Skin of body (tissue), 2 donors: Measurements from ENCODE around the gene YIPF2. TPM values are rescaled to one million over a fixed set of nuclear protein-coding genes. Genes with fewer than 3 reads are reported as not detected.
"Not testable (repeated sequence)": the region's sequence is repeated elsewhere in the genome, so short reads cannot be mapped to it uniquely, and the experiment has no call there.

Source experiments
- DNase-seq: peaks from one replicate; lab custom pipeline; 2025; lab: John Stamatoyannopoulos, UW
- total RNA-seq: library from RNA; depleted of rRNA; stranded (reverse); fragments of >200 nt; gene quantifications from one replicate; pipeline ENCODE4 v1.2.3, GENCODE V29; 2014

YIPF2 gene
- total RNA-seq, result 30.9 TPM

DNA sequence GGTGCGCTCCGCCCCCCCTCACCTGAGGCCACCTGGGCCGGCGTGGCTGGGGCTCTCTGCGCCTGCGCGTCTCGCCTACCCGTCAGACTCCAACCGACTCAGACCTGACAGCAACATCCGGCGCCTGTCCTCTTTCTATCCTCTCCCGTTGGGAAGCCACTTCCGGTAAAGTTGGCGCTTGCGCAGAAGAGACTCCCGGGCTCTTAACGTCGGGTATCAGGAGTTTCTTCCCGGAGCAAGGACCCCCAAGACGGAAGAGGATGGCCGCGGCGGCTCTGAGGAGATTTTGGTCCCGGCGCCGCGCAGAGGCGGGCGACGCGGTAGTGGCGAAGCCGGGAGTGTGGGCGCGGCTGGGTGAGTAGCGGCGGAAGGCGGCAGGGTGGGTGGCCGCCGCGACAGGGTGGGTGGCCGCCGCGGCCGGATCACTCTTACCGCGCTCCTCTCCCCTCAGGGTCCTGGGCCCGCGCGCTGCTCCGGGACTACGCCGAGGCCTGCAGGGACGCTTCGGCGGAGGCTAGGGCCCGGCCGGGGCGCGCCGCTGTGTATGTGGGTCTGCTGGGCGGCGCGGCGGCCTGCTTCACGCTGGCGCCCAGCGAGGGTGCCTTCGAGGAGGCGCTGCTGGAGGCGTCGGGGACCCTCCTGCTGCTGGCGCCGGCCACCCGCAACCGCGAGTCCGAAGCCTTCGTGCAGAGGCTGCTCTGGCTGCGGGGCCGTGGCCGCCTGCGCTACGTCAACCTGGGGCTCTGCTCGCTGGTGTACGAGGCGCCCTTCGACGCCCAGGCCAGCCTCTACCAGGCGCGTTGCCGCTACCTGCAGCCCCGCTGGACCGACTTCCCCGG is at the start of gene YIPF2, which contains the start of gene TIMM29:
Gene YIPF2, minus strand, starts transcription at position 77 of the 839 bp plus-strand sequence. CDS start 229 bp downstream, outside the sequence.
Gene TIMM29, plus strand, starts transcription at position 249 of the 839 bp plus-strand sequence. Its CDS starts 12 bp downstream, at position 261.
- peak; percentile 97 for DNase-seq

DNA sequence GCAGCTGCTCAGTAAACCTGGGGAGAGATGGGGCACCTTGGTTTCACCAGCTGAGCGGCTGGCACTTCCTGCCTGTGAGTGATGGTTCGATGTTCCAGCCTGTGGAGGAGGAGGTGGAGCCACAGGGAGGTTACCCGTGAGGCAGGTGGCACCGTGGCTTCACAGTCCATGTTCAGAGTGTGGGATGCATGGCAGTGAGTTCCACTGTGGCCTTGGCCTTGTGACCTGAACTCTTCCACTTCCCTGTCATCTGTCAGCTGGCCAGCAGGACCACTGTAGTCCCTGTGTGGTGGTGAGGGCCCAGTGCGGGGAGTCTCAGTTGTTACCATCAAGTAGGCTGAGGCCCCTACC is 49.3 kb upstream of the YIPF2 start:
- DNase-seq, result no peak

DNA sequence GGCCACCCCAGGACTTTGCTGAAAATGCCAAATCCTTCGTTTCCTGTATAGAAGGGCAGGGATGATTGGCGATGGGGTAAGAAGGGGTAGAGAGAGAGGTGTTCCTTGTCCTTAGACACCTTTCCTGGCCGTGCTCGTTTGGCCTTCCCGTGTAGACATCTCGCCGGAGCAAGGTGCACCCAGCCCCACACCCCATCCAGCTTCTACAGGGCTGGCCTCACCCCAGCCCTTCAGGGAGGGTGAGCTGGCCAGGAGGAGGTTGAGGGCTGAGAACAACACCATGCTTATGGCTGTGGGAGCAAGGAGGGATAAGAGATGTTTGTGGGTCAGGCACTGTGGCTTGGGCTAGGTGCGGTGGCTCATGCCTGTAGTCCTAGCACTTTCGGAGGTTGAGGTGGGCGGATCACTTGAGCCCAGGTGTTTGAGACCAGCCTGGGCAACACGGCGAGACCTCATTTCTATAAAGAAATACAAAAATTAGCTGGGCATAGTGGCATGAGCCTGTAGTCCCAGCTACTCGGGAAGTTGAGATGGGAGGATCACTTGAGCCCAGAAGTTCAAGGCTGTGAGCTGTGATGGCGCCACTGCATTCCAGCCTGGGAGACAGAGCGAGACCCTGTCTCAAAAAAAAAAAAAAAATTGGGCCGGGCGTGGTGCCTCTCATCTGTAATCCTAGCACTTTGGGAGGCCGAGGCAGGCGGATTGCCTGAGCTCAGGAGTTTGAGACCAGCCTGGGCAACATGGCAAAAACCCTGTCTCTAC is 47.9 kb upstream of the YIPF2 start:
- no peak for DNase-seq

DNA sequence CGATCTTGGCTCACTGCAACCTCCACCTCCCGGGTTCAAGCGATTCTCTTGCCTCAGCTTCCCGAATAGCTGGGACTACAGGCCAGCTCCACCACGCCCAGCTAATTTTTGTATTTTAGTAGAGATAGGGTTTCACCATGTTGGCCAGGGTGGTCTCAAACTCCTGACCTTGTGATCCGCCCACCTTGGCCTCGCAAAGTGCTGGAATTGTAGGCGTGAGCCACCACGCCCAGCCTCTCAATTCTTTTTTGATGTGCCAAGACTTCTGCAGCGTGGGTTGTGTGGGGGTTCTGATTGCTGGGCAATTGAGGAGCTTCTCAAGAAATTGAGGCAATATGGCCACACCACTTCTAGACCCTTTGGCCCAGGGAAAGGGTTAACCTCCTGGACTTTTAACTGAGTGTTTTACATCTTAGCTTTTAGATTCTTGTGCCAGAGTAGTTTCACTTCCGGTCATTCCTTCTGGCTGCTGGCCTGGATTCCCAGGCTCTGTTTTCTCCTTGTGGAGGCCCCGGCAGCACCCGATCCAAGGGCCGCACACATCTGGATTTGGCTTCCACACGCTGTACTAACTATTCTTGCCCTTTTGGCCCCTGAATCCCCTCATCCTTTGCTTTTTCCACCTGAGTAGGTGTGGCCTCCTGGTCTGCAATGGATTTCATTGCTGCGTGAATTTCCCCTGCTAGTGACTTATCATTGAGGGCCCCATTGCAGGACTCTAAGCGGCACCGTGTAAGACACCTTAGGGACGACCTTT is 47.1 kb upstream of the YIPF2 start:
- DNase-seq, result peak; percentile 31

DNA sequence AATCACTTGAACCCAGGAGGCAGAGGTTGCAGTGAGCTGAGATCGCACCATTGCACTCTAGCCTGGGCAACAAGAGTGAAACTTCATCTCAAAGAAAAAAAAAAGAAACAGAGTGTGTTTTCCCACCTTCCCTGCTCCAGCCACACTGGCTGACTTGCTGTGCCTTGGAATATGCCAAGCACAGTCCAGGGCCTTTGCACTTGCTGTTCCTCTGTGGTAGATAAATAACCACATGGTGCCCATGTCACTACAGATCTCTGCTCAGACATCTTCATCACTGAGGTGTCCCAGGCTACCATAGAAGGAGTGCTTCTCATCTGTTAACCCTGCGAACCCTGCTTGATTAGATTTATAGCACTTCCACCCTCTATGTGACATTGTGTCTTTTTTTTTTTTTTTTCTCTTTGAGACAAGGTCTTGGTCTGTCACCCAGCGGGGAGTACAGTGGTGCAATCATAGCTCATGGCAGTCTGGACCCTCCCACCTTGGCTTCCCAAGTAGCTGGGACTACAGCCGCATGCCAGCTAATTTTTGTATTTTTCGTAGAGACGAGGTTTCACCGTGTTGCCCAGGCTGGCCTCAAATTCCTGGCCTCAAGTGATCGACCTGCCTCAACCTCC is 42.8 kb upstream of the YIPF2 start:
- DNase-seq, result no peak

DNA sequence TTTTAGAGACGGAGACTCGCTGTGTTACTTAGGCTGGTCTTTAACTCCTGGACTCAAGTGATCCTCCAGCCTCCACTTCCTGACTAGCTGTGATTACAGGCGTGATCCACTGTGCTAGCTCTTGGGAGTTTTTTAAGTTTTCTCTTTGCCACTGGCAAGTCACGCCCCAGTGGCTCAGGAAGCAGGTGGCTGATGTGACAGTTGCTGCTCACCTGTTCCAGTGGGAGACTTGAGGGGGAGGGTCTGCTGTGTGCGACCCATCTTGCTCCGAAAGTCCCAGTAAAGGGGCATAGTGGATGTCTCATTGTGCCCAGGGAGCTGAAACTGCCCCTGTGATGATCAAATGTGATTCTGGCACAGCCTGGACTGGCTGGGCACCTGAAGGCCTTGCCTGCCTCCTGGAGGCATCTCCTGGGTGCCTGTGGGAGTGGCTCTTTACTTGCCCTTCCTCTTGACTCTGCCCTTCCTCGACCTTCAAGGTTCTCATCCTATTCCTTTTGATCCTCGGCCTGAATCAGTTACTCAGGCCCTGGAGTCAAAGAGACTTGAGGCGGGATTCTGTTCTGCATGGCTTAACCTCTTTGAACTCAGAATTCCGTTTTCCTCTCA is 40.2 kb upstream of the YIPF2 start:
- no peak for DNase-seq

DNA sequence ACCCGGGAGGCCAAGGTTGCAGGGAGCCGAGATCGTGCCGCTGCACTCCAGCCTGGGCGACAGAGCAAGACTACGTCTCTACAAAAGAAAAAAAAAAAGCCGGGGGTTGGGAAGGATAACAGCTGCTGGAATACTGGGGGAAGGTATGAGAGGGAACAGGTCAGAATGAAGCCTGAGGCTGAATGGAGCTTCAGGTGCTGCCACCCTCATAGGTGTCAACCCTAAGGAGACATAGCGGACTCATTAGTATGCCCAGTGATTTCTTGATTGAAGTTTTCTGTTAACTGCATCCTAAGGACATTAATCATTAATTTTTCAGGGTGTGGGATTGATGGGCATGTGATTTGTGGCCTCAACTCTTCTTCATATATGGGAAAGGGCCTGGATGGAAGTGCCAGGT is 38.4 kb upstream of the YIPF2 start:
- no peak for DNase-seq

DNA sequence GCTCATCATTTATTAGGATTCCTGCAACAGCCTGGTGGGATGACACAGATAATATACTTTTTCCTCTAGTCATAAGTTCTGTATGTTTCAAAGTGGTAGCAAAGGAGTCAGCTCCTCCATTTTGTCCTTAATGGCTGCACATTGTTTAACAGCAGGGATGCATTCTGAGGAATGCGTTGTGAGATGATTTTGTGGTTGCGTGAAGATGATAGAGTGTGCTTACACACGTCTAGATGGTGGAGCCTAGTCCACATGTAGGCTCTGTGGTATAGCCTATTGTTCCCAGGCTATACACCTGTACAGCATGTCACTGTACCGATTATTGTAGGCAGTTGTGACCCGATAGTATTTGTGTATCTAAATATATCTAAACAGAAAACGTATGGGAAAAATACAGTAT is 37.0 kb upstream of the YIPF2 start:
- DNase-seq, result no peak

DNA sequence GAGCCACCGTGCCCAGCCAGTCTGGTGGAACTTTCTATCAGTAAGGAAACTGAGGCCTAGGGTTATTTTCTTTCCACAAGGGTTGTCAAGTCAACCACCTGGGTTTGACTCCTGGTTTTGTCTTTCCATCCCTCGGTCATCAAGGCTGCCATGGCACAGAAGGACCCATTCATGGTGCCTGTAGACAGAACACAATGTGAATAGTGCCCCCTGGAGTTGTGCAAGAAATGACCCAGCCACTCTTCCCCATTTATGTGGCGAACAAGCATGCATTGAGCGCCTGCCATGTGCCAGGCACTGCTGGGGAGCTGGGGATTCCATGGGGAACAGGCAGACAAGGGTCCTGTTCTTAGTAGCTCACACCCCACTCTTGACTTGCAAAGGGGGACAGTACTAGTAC is 36.5 kb upstream of the YIPF2 start:
- no peak for DNase-seq

DNA sequence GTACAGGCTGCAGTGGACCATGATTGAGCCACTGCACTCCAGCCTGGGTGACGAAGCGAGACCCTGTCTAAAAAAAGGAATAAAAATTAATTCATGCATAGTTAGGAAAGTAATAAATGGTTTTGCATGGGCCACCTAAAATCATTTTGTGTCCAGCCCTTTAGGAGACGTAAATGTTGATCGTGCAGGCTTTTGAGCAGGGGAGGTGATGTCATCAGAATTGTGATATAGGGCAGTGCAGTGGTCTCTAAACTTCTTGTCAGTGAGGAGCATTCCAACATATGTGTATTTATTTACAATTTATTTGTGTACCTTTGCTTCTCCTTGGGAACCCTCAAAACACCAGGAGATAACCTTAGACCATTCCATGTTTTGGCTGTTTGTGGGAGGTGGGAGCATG is 35.4 kb upstream of the YIPF2 start:
- DNase-seq, result no peak

DNA sequence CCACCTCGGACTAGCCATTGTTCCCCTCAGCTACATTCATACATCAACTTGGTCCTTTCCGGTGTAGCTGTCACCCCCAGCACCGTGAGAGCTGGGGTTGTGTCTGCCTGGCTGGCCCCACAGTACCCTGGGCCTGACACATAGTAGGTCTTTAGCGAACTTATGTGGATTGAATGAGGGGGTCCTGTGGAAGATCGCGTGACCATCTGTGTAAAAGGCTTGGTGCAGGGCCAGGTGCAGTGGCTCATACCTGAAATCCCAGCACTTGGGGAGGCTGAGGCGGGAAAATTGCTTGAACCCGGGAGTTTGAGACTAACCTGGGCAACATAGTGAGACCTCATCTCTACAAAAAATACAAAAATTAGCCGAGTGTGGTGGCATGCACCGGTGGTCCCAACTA is 34.4 kb upstream of the YIPF2 start:
- no peak for DNase-seq

DNA sequence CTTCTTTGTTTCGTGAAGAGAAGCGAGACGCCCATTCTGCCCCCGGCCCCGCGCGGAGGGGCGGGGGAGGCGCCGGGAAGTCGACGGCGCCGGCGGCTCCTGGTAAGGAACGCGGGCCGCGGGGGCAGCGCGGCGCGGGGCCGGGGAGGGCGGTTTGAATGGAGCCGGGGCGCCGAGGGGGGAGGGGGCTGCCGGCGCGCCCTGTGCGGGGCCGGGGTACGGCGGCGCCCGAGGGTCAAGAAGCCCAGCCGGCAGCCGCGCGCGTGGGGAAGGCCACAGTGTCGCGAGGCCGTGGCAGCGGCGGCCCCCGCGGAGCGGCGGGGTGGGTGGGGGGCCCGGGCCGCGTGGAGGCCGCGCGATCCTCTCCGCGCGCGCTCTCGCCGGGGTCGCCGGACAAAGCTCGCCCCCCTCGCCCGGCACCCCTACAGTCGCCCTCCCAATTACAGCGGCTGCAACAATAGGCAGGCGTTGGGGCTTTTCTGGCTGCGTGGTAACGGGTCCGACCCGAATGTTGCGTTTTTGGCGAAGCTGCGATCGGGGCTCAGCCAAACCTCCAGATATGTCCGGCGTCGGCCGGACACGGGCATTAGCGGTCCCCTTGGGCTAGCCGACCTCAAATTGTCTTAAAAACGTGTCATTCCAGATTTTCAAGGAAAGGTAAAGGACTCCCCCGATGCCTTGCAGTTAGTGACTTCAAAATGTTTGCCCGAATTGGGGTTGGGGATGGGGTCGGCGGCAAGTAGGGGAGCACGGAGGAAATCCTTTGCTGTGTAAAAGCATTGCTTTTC is 32.8 kb upstream of the YIPF2 start:
- peak; percentile 59 for DNase-seq

DNA sequence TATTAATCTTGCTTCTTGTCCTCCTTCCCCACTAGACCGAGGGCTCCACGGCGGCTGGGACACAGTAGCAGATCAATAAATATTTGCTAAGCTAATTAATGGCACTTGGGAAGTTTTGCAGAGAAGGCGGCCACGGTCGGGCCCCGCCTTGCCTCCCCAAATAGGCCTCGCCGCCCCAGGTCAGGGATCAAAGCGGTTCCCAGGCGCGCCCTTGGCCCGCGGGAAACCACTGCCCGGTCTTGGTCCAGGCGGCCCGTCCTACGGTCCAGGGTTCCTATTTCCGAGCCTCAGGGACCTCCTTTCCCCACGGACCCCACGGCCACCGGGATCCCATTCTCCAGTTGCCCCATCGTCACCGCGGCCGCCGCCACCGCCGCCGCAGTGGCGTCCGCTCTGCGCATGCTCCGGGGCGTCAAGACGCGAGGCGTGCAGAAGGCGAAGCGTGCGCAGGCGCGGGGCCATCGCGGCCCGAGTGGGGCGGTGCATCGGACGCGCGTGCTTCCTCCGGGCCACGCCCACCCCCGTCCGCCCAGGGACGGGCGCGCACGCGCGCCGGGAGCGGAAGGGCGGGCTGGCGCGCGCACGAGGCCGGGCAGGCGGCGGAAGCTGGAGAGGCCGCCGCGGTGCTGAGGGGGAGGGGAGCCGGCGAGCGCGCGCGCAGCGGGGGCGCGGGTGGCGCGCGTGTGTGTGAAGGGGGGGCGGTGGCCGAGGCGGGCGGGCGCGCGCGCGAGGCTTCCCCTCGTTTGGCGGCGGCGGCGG is 32.1 kb upstream of the YIPF2 start, which contains the start of gene SMARCA4:
Gene SMARCA4, plus strand, starts transcription at position 717 of the 759 bp plus-strand sequence. CDS start 23,122 bp downstream, outside the sequence.
- peak; percentile 98 for DNase-seq

DNA sequence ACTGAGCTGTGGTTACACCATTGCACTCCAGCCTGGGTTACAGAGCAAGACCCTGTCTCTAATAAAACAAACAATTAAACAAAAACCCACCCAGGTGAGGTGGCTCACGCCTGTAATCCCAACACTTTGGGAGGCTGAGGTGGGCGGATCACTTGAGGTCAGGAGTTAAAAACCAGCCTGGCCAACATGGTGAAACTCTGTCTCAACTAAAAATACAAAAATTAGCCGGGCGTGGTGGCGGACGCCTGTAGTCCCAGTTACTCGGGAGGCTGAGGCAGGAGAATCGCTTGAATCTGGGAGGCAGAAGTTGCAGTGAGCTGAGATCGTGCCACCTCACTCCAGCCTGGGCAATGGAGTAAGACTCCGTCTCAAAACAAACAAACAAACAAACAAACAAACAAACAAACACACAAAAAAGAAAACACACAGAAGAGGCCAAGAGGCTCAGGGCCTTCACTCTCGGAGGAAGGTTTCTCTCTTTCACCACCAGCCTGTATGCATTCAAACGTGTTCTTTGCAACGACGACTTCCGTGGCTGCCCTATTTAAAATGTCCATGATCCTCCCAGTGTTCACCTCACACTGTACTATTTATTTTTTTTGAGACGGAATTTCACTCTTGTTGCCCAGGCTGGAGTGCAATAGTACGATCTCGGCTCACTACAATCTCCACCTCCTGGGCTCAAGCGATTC is 31.0 kb upstream of the YIPF2 start:
- DNase-seq, result not testable (repeated sequence)

DNA sequence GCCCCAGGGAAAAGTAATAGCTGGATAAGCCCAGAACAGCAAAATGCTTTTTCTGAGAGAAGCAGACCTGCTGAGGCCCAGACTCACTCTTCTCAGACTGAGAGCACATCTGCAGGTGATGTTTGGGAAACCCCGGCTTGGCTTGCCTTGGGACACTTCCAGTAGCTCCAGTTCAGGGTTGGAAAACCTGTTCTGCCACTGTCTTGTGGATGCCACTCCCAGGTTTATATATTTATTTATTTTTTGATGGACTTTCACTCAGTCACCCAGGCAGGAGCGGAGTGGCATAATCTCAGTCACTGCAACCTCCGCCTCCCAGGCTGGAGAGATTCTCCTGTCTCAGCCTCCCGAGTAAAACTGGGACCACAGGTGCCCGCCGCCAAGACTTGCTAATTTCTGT is 24.4 kb upstream of the YIPF2 start:
- no peak for DNase-seq

DNA sequence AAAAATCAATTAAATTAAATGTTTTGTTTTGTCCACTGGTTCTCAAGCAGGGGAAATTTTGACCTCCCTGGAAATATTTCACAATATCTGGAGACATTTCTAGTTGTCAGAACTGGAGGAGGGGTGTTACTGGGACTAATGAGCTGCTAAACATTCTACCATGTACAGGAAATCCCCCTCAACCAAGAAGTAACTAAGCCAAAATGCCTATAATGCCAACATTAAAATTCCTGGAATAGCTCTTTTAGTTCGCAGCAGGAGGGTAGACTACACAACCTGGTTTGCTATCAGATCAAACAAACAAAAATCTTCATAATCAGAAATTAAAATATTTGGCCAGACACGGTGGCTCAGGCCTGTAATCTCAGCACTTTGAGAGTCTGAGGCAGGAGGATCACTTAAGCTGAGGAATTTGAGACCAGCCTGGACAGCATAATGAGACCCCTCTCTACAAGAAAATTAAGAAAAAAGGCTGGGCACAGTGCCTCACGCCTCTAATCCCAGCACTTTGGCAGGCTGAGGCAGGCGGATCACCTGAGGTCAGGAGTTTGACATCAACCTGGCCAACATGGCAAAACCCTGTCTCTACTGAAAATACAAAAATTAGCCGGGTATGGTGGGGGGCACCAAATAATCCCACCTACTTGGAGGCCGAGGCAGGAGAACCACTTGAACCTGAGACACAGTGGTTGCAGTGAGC is 18.7 kb upstream of the YIPF2 start:
- DNase-seq, result no peak

DNA sequence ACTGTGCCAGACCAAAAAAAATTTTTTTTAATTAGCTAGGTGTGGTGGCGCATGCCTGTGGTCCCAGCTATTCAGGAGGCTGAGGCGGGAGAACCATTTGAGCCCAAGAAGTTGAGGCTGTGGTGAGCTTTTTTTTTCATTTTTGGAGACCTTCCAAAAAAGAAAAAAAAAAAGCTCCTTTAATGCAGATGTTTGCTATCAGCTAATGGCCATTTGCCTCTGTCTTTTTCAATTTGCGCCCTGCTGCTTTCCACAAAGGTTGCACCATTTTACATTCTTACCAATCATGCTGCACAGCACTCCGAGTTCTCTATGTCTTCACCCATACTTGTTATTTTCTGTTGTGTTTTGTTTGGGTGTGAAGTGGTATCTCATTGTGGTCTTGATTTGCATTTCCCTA is 16.8 kb upstream of the YIPF2 start:
- no peak for DNase-seq

DNA sequence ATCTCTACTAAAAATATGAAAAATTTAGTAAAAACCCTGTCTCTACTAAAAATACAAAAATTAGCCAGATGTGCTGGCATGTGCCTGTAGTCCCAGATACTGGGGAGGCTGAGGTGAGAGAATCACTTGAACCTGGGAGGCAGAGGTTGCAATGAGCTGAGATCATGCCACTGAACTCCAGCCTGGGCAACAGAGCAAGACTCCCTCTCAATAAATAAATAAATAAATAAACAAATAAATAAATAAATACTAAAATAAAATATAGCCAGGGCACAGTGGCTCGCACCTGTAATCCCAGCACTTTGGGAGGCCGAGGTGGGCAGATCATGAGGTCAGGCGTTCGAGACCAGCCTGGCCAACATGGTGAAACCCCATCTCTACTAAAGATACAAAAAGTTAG is 15.0 kb upstream of the YIPF2 start:
- DNase-seq, result not testable (repeated sequence)
